KMS-11 (cell line): ENCODE results near the gene NXF3.

Experiments used
- H2AFZ ChIP-seq: fragments of 200-600 bp; sonication (generic); 2 replicates; pipeline ENCODE4 v1.6.1; 2016; ENCODE audit warnings: antibody characterized with exemption, mixed run types, low read depth
- H3K27ac ChIP-seq: fragments of 200-600 bp; sonication (generic); 2 replicates; pipeline ENCODE4 v1.6.1; 2016; ENCODE audit warnings: mild to moderate bottlenecking, mixed run types
- H3K27me3 ChIP-seq: fragments of 200-600 bp; sonication (generic); 2 replicates; pipeline ENCODE4 v1.6.1; 2017; ENCODE audit warnings: mild to moderate bottlenecking, low read depth, mixed run types, moderate library complexity; ENCODE audit not compliant: insufficient read depth
- H3K36me3 ChIP-seq: fragments of 200-600 bp; sonication (generic); 2 replicates; pipeline ENCODE4 v1.6.1; 2017; ENCODE audit warnings: mild to moderate bottlenecking, mixed run types; ENCODE audit not compliant: insufficient read depth
- H3K4me1 ChIP-seq: fragments of 200-600 bp; sonication (generic); 2 replicates; pipeline ENCODE4 v1.6.1; 2016; ENCODE audit warnings: mild to moderate bottlenecking, low read depth, mixed run types; ENCODE audit not compliant: poor library complexity, severe bottlenecking
- H3K4me2 ChIP-seq: fragments of 200-600 bp; sonication (generic); 2 replicates; pipeline ENCODE4 v1.7.0; 2016; ENCODE audit warnings: mild to moderate bottlenecking, mixed run types
- H3K4me3 ChIP-seq: fragments of 200-600 bp; sonication (generic); IDR thresholded peaks from 2 replicates; pipeline ENCODE4 v1.6.1; 2017; ENCODE audit warnings: low read depth, low read length, mixed read lengths; ENCODE audit not compliant: insufficient read depth
- H3K79me2 ChIP-seq: fragments of 200-600 bp; sonication (generic); 2 replicates; pipeline ENCODE4 v1.6.1; 2016; ENCODE audit warnings: low read depth, mixed run types; ENCODE audit not compliant: insufficient read depth
- H3K9ac ChIP-seq: fragments of 200-600 bp; sonication (generic); 2 replicates; pipeline ENCODE4 v1.6.1; 2016; ENCODE audit warnings: mild to moderate bottlenecking, mixed run types
- H4K20me1 ChIP-seq: fragments of 200-600 bp; sonication (generic); 2 replicates; pipeline ENCODE4 v1.6.1; 2016; ENCODE audit warnings: mild to moderate bottlenecking, mixed run types; ENCODE audit not compliant: insufficient read depth
- CTCF ChIP-seq: fragments of 200-600 bp; sonication (generic); conservative IDR thresholded peaks from 2 replicates; pipeline ENCODE4 v1.6.1; 2017; ENCODE audit warnings: low read depth, mild to moderate bottlenecking, antibody characterized with exemption, low read length, moderate library complexity, mixed read lengths

The NXF3 gene

DNA sequence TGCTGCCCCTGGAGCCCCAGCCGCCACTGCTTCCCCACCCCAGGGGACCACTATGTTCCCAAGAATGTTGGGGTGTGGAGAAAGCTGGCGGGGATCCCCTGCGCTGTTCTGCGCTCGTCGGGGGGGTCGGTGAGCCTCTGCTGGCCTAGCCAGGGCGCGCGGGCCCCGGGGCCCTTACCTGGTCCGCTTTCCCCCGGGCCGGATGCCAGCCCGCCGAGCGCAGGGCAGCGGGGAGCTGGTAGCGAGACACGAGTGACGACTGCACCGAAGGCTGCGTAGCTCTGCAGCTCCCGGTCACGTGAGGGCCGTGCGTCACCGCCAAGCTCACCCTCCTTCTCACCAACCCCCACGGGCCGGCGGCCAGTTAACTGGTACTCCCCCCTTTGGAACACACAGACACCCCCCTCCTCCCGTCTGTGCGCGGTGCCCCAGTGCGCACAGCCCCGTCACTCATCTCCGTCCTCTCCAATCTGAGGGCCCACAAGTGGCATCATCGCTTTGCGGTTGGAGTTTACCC, 29.0 kb downstream of the NXF3 start, which contains the start of gene BEX1:
Gene BEX1, minus strand, starts transcription at position 254 of the 517 bp plus-strand sequence. CDS start 897 bp downstream, outside the sequence.
- no peak within 1 kb of the TSS for H3K4me2 ChIP-seq
- no peaks in the 10 kb centered on the region for H3K4me1 ChIP-seq
- no peaks in the 10 kb centered on the region for H4K20me1 ChIP-seq
- H3K36me3 ChIP-seq: no peaks in the 10 kb centered on the region
- no peak within 1 kb of the TSS for H3K9ac ChIP-seq
- no peak within 1 kb of the TSS for H3K27ac ChIP-seq
- TF ChIP-seq CTCF: no peak
- no peaks in the 10 kb centered on the region for H3K27me3 ChIP-seq
- no peak within 1 kb of the TSS for H3K4me3 ChIP-seq
- H2AFZ ChIP-seq: no peak within 1 kb of the TSS
- H3K79me2 ChIP-seq: no peaks in the 10 kb centered on the region

DNA sequence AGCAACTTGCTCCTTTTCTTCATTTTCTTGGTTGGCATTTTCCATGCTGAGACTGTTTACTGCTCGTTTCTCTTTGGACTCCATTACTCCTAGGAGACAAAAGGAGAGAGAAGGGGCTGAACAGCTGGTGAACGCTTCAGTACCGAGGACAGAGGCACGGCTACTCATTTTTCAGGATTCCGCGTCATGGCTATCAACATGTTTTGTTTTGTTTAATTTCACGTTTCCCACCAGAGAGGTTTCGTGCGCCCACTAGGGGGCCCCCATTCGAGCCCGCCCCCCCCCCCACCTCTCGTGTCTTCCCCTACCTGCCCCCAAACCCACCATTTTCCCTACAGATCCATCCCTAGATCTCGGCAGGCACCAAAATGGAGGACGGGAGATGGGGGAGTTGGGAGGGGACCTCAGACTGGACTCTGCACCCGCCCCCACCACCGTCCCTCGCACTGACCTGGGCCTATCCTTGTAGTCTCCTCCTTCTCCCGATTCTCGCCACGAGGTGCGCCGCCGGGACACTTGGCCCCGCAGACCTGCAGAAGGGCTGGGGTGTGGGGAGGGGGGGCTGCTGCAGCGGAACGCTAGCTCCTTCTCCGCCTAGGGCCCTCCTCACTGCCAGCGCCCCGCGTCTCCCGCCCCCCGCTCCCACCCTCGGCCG, 29.6 kb downstream of the NXF3 start:
- Histone ChIP-seq H3K79me2 (no peaks in the 10 kb centered on the region), H3K27ac (no peak overlapping the region), H3K4me3 (no peak overlapping the region)

DNA sequence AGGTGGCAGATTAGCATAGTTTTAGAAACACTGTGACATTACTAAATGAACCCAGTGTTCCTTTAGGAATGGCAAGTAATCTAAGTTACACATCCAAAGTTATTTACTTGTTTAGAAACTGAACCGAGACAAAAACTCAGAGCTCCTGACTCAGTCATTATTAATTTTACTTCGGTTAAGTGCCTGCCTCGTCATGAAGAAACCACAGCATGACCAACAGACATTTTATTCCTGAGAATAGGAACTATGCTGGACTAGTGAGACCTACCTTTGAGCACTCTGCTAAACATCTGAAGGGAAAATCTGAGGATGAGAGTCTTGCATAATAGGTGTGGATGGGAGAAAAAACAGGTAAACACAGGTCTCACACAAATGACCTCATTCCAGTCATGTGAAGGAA, 31.5 kb downstream of the NXF3 start:
- TF ChIP-seq CTCF: no peak
- Histone ChIP-seq H3K9ac (no peak overlapping the region), H3K4me3 (no peak overlapping the region), H3K27me3 (no peaks in the 10 kb centered on the region), H4K20me1 (no peaks in the 10 kb centered on the region), H3K79me2 (no peaks in the 10 kb centered on the region), H2AFZ (no peak overlapping the region), H3K27ac (no peak overlapping the region), H3K4me1 (peaks cover 2% of the 10 kb centered on the region), H3K36me3 (no peaks in the 10 kb centered on the region), H3K4me2 (no peak overlapping the region)

More for the DNA sequence above, 29.6 kb downstream of the NXF3 start:
- Histone ChIP-seq H3K4me1 (no peaks in the 10 kb centered on the region), H4K20me1 (no peaks in the 10 kb centered on the region), H3K27me3 (no peaks in the 10 kb centered on the region), H3K9ac (no peak overlapping the region), H3K36me3 (no peaks in the 10 kb centered on the region), H2AFZ (no peak overlapping the region), H3K4me2 (no peak overlapping the region)
- no peak for TF ChIP-seq CTCF

- no peak overlapping the region for H2AFZ ChIP-seq
- H3K27ac ChIP-seq: no peak overlapping the region
- H3K79me2 ChIP-seq: no peaks in the 10 kb centered on the region
- H4K20me1 ChIP-seq: no peaks in the 10 kb centered on the region
- H3K4me3 ChIP-seq: no peak overlapping the region
- H3K27me3 ChIP-seq: no peaks in the 10 kb centered on the region
- TF ChIP-seq CTCF: no peak
- H3K36me3 ChIP-seq: no peaks in the 10 kb centered on the region
- peaks cover 4% of the 10 kb centered on the region for H3K4me1 ChIP-seq
- H3K4me2 ChIP-seq: no peak overlapping the region
- H3K9ac ChIP-seq: no peak overlapping the region
Measured at GRCh38 chrX:103056902-103057301, 36.0 kb downstream of the NXF3 start.
